ENCODE results near the gene CACTIN. TPM values are rescaled to one million over a fixed set of nuclear protein-coding genes. Genes with fewer than 3 reads are reported as not detected.

The CACTIN gene
- total RNA-seq, 1 donor from 2014 or later, result 12.5 TPM

DNA sequence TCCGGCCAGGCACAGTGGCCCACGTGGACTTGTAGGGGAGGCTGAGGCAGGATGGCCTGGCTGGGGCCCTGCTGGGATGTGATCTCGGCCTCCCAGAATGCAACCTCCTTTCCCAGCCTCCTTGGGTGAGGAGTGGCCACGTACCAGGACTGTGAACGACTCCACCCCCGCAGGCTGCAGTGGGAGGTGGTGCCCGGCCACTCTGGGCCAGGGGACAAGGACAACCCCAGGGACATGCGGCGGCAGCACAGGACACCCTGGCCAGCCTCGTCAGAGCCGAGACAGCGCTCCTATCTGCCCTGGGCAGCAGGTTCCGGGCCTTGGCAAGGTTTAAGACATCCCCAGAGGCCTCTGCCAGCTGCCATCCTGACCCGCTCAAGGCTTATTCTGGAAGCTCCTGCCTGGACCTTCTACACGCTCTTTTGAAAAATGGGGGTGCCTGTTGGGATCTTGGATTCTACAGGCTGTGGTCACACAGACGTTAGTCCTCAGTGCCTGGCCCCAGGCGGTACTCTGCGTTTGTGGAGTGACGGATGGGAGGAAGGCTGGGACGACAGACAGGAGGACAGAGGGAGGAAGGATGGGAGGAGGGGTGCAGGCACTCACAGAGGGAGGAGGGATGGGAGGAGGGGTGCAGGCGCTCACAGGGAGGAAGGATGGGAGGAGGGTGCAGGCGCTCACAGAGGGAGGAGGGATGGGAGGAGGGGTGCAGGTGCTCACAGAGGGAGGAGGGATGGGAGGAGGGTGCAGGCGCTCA is 19.9 kb upstream of the CACTIN start:
- Histone ChIP-seq H3K4me3 (ENCODE audit: low read length in 3 of 3) (no peak overlapping the region), H3K9ac (ENCODE audit: low read depth in 1 of 3, low read length in 3 of 3) (no peak overlapping the region), H3K9me3 (ENCODE audit: control insufficient read depth in 3 of 3, low read length in 3 of 3) (no peaks in the 10 kb centered on the region), H3K4me1 (ENCODE audit: control insufficient read depth in 3 of 3, insufficient read depth in 3 of 3, low read length in 3 of 3) (peaks cover 7 to 11% (median 8%) of the 10 kb centered on the region in 3 donors), H3K27me3 (ENCODE audit: control insufficient read depth in 3 of 3, insufficient read depth in 3 of 3, low read length in 3 of 3) (no peaks in the 10 kb centered on the region), H3K27ac (ENCODE audit: low read depth, low read length) (no peak overlapping the region), H3K36me3 (ENCODE audit: control insufficient read depth in 3 of 3, insufficient read depth in 3 of 3, low read length in 3 of 3) (peaks cover 15 to 23% (median 19%) of the 10 kb centered on the region in 3 donors)

DNA sequence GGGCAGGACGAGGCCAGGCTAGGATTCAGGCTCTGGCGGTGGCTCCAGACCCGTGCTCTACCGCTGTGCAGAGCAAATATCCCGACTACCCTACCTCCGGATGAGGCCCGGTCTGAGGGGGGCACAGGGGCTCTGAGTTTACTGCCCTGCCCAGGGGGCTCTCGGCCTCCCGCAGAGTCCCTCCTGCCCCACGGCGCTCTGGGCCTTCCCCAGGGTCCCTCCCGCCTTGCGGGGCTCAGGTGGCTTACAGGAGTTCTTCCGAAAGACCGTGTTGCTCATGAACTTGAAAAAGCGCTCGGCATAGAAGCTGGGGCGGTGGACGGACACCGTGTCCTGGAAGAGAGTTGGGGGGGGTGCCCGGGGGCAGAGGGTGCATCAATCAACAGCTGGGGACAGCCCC is 19.1 kb upstream of the CACTIN start:
- H3K27ac ChIP-seq (ENCODE audit: low read depth, low read length), result no peak overlapping the region
- H3K4me3 ChIP-seq (ENCODE audit: low read length in 3 of 3), result no peak overlapping the region
- peaks cover 7 to 11% (median 8%) of the 10 kb centered on the region in 3 donors for H3K4me1 ChIP-seq (ENCODE audit: control insufficient read depth in 3 of 3, insufficient read depth in 3 of 3, low read length in 3 of 3)
- no peaks in the 10 kb centered on the region for H3K27me3 ChIP-seq (ENCODE audit: control insufficient read depth in 3 of 3, insufficient read depth in 3 of 3, low read length in 3 of 3)
- H3K36me3 ChIP-seq (ENCODE audit: control insufficient read depth in 3 of 3, insufficient read depth in 3 of 3, low read length in 3 of 3), result peaks cover 13 to 21% (median 14%) of the 10 kb centered on the region in 3 donors
- peak overlapping the region in 1 of 3 donors; percentile 25 for H3K9ac ChIP-seq (ENCODE audit: low read depth in 1 of 3, low read length in 3 of 3)
- no peaks in the 10 kb centered on the region for H3K9me3 ChIP-seq (ENCODE audit: control insufficient read depth in 3 of 3, low read length in 3 of 3)

DNA sequence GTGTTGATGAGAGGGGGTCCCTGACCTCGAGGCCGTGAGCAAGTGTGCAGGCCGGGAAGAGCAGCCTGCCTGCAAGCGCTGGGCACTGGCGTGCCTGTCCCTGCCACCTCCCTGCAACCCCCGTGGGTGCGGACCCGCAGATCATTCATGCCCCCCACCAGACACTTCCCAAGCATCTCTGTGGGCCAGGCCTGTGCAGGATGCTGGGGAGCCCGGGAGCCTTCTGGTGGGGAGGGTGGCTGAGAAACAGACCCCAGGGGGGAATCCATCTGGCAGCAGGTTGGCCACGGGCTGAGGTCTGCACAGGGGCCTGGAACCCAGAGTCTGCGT is 18.4 kb upstream of the CACTIN start:
- Histone ChIP-seq H3K36me3 (ENCODE audit: control insufficient read depth in 3 of 3, insufficient read depth in 3 of 3, low read length in 3 of 3) (peaks cover 13 to 21% (median 14%) of the 10 kb centered on the region in 3 donors), H3K27ac (ENCODE audit: low read depth, low read length) (no peak overlapping the region), H3K4me1 (ENCODE audit: control insufficient read depth in 3 of 3, insufficient read depth in 3 of 3, low read length in 3 of 3) (peaks cover 3 to 4% (median 4%) of the 10 kb centered on the region in 3 donors), H3K9ac (ENCODE audit: low read depth in 1 of 3, low read length in 3 of 3) (no peak overlapping the region), H3K27me3 (ENCODE audit: control insufficient read depth in 3 of 3, insufficient read depth in 3 of 3, low read length in 3 of 3) (no peaks in the 10 kb centered on the region), H3K4me3 (ENCODE audit: low read length in 3 of 3) (no peak overlapping the region), H3K9me3 (ENCODE audit: control insufficient read depth in 3 of 3, low read length in 3 of 3) (no peaks in the 10 kb centered on the region)

DNA sequence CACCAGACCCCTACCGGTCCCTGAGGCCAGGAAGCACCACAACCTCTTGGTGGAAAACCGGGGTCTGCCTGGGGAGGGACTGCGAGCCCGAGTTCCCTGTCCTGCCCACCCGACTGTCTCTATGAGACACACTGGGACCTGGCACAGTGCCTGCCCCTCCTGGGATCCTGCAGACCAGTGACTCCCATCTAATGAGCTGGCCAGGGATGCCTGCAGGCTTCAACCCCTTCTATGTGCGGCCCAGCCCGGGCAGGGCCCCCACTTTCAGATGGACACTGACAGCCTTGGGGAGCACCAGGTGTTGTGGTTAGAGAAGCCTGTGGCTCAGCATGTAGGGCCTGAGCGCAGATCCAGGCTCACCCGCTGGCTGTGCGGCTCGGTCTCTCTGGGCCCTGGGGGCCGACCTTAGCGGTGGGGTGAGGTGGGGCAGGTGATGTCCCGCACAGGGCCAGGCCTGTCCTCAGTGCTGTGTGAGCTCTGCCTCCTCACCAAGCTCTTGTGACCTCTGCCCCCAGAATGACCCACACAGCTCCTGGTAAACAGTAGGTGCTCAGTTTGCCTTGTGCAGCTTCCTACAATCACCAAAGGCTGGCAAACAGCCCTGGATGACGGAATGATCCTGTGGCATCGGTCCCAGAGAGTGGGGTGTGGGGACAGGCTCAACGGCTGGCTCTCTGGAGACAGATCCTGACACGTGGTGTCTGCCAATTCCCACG is 17.9 kb upstream of the CACTIN start:
- Histone ChIP-seq H3K4me3 (ENCODE audit: low read length in 3 of 3) (no peak overlapping the region), H3K9ac (ENCODE audit: low read depth in 1 of 3, low read length in 3 of 3) (no peak overlapping the region), H3K27ac (ENCODE audit: low read depth, low read length) (no peak overlapping the region), H3K9me3 (ENCODE audit: control insufficient read depth in 3 of 3, low read length in 3 of 3) (no peaks in the 10 kb centered on the region), H3K4me1 (ENCODE audit: control insufficient read depth in 3 of 3, insufficient read depth in 3 of 3, low read length in 3 of 3) (no peaks in the 10 kb centered on the region), H3K27me3 (ENCODE audit: control insufficient read depth in 3 of 3, insufficient read depth in 3 of 3, low read length in 3 of 3) (no peaks in the 10 kb centered on the region), H3K36me3 (ENCODE audit: control insufficient read depth in 3 of 3, insufficient read depth in 3 of 3, low read length in 3 of 3) (peaks cover 17 to 25% (median 19%) of the 10 kb centered on the region in 3 donors)

DNA sequence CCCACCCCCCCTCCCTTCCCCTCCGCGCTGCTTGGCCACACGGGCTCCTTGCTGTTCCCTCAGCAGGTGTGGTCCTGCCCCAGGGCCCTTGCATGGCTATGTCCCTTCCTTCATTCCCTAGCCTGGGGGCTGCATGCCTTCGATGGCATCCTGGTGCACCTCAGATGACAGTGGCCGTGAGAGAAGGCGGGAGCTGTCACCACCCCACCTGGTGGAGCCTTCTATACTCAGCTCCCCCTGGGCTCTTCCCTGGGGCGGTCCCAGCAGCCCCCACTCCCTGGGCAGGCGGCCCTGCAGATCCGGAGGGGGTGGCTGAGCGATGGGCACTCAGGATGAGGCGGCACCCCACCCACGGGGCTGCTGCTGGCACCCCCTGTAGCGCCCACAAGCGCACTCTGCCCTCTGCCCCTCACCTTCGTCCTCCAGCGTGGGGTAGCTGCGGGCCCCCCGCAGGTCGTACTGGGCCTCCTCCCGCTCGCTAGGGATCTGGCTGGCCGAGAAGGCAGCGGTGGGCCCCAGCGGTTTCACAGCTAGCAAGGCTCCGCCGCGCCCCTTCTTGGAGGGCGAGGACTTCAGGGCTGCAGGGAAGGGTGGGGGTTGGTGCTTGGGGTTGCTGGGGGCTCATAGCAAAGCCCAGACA is 17.2 kb upstream of the CACTIN start:
- H3K36me3 ChIP-seq (ENCODE audit: control insufficient read depth in 3 of 3, insufficient read depth in 3 of 3, low read length in 3 of 3), result peaks cover 18 to 25% (median 22%) of the 10 kb centered on the region in 3 donors

DNA sequence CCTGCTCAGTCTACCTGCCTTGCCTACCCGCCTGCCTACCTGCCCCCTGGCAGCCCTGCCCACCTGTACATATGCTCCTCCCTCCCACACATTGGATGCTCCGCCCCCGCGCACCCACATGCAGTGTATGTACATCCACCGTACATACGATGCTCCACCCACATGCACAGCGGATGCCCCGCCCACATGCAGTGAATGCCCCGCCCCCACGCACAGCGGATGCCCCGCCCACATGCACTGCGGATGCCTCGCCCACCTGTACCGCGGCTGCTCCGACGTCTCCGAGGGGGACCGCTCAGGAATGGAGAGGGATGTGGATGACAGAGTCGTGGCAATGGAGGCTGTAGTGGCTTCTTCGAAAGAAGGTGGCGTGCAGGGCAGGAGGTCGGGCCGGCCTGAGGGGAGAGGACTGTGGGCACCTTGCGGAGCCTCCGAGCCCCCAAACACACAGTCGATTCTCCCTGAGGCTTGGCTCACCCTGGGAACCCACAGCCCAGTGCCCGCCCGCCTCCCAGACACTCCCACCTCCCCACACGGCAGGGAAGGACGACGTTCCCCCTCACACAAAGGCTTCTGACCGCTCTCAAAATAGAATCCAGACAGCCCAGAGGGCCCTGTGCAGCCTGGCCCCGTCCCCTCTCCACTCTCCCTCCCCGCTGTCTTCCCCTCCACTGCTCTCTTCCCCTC is 16.5 kb upstream of the CACTIN start:
- no peak overlapping the region for H3K27ac ChIP-seq (ENCODE audit: low read depth, low read length)

More for the DNA sequence above, 17.2 kb upstream of the CACTIN start:
- Histone ChIP-seq H3K9ac (ENCODE audit: low read depth in 1 of 3, low read length in 3 of 3) (no peak overlapping the region), H3K4me1 (ENCODE audit: control insufficient read depth in 3 of 3, insufficient read depth in 3 of 3, low read length in 3 of 3) (no peaks in the 10 kb centered on the region), H3K4me3 (ENCODE audit: low read length in 3 of 3) (no peak overlapping the region), H3K27me3 (ENCODE audit: control insufficient read depth in 3 of 3, insufficient read depth in 3 of 3, low read length in 3 of 3) (no peaks in the 10 kb centered on the region), H3K9me3 (ENCODE audit: control insufficient read depth in 3 of 3, low read length in 3 of 3) (no peaks in the 10 kb centered on the region), H3K27ac (ENCODE audit: low read depth, low read length) (no peak overlapping the region)

DNA sequence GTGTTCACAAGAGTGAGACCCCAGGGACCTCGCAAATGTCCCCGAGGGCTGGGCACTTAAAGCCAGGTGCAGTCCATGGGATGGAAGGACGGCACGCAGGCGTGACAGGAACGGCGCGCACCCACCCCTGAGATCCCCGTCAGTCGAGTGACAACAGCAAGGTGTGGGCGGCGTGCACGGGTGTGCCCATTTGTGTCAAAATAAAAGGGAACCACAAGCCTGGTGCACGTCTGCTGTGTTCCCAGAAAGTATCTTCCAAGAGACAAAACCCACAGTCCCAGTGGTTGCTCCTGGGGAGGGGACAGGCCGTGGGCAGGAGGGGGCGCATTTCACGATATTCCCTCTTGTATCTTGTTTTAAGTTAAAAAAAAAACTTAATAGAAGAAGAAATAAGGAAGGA is 15.7 kb upstream of the CACTIN start:
- H3K4me1 ChIP-seq (ENCODE audit: control insufficient read depth in 3 of 3, insufficient read depth in 3 of 3, low read length in 3 of 3), result no peaks in the 10 kb centered on the region
- H3K27me3 ChIP-seq (ENCODE audit: control insufficient read depth in 3 of 3, insufficient read depth in 3 of 3, low read length in 3 of 3), result no peaks in the 10 kb centered on the region
- peaks cover 23 to 35% (median 25%) of the 10 kb centered on the region in 3 donors for H3K36me3 ChIP-seq (ENCODE audit: control insufficient read depth in 3 of 3, insufficient read depth in 3 of 3, low read length in 3 of 3)
- no peak overlapping the region for H3K4me3 ChIP-seq (ENCODE audit: low read length in 3 of 3)
- no peak overlapping the region for H3K9ac ChIP-seq (ENCODE audit: low read depth in 1 of 3, low read length in 3 of 3)
- H3K27ac ChIP-seq (ENCODE audit: low read depth, low read length), result no peak overlapping the region
- no peaks in the 10 kb centered on the region for H3K9me3 ChIP-seq (ENCODE audit: control insufficient read depth in 3 of 3, low read length in 3 of 3)

More for the DNA sequence above, 16.5 kb upstream of the CACTIN start:
- Histone ChIP-seq H3K27me3 (ENCODE audit: control insufficient read depth in 3 of 3, insufficient read depth in 3 of 3, low read length in 3 of 3) (no peaks in the 10 kb centered on the region), H3K9ac (ENCODE audit: low read depth in 1 of 3, low read length in 3 of 3) (no peak overlapping the region), H3K36me3 (ENCODE audit: control insufficient read depth in 3 of 3, insufficient read depth in 3 of 3, low read length in 3 of 3) (peaks cover 23 to 30% (median 25%) of the 10 kb centered on the region in 3 donors), H3K4me3 (ENCODE audit: low read length in 3 of 3) (no peak overlapping the region), H3K4me1 (ENCODE audit: control insufficient read depth in 3 of 3, insufficient read depth in 3 of 3, low read length in 3 of 3) (no peaks in the 10 kb centered on the region), H3K9me3 (ENCODE audit: control insufficient read depth in 3 of 3, low read length in 3 of 3) (no peaks in the 10 kb centered on the region)

DNA sequence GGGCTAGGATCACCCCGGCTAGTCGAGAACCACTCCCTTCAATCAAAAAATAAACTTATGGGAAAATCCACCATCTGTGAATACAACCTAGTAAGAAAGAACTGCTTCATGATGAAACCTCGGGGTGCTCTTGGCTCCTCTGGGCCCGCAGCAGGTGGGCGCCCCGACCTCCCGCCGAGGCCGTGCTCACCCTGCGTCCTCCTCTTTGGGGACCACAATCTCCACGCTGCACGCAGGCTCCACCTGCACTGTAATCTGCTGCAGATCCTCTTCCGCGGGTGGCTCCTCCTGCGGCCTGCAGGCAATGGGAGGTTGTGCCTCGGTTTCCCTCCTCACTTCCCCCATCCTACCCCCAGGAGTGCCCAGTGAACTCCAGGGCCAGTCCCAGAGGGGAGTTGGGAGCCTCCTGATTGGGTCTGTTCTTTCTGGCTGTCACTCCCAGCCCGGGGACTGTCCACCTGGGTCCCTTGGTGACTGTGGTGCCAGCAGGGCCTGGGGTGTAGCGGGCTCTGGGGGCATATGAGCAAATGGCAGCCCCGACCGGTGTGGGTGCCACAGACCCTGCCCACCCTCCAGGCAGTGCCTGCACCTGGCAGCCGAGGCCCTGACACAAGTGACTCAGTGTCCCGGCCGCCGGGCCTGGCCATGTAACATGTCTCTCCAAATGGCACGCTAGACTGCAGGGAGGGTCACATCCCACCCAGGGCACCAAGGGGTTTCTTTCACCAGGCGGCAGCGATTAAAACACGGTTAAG is 15.1 kb upstream of the CACTIN start:
- Histone ChIP-seq H3K4me1 (ENCODE audit: control insufficient read depth in 3 of 3, insufficient read depth in 3 of 3, low read length in 3 of 3) (no peaks in the 10 kb centered on the region), H3K4me3 (ENCODE audit: low read length in 3 of 3) (no peak overlapping the region)

DNA sequence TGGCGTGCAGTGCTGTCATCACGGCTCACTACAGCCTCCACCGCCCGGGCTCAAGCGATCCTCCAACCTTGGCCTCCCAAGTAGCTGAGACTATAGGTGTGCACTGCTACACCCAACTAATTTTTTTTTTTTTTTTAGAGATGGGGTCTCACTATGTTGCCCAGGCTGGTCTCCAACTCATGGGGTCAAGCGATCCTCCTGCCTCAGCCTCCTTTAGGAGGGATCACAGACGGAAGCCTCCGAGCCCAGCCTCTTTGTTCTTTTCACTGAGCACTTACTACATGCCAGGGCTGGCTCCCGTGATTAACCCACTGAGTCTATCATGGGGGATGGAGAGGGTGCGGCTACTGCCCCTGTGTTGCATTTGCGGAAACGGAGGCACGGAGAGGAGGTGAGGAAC is 12.9 kb upstream of the CACTIN start:
- H3K4me3 ChIP-seq (ENCODE audit: low read length in 3 of 3), result no peak overlapping the region
- no peak overlapping the region for H3K9ac ChIP-seq (ENCODE audit: low read depth in 1 of 3, low read length in 3 of 3)
- H3K36me3 ChIP-seq (ENCODE audit: control insufficient read depth in 3 of 3, insufficient read depth in 3 of 3, low read length in 3 of 3), result peaks cover 18 to 26% (median 19%) of the 10 kb centered on the region in 3 donors
- no peaks in the 10 kb centered on the region for H3K27me3 ChIP-seq (ENCODE audit: control insufficient read depth in 3 of 3, insufficient read depth in 3 of 3, low read length in 3 of 3)
- H3K9me3 ChIP-seq (ENCODE audit: control insufficient read depth in 3 of 3, low read length in 3 of 3), result no peaks in the 10 kb centered on the region
- H3K4me1 ChIP-seq (ENCODE audit: control insufficient read depth in 3 of 3, insufficient read depth in 3 of 3, low read length in 3 of 3), result no peaks in the 10 kb centered on the region
- H3K27ac ChIP-seq (ENCODE audit: low read depth, low read length), result no peak overlapping the region

More for the DNA sequence above, 15.1 kb upstream of the CACTIN start:
- no peak overlapping the region for H3K9ac ChIP-seq (ENCODE audit: low read depth in 1 of 3, low read length in 3 of 3)
- no peaks in the 10 kb centered on the region for H3K27me3 ChIP-seq (ENCODE audit: control insufficient read depth in 3 of 3, insufficient read depth in 3 of 3, low read length in 3 of 3)
- peaks cover 24 to 35% (median 27%) of the 10 kb centered on the region in 3 donors for H3K36me3 ChIP-seq (ENCODE audit: control insufficient read depth in 3 of 3, insufficient read depth in 3 of 3, low read length in 3 of 3)
- no peak overlapping the region for H3K27ac ChIP-seq (ENCODE audit: low read depth, low read length)
- no peaks in the 10 kb centered on the region for H3K9me3 ChIP-seq (ENCODE audit: control insufficient read depth in 3 of 3, low read length in 3 of 3)
